HEK293T (cell line): Measurements from ENCODE around the gene DHRS3.

Source experiments
- CTCF ChIA-PET: fragments of 350-600 bp; formaldehyde crosslinking; extraction: SDS; loops from one replicate; lab custom pipeline; 2021; ENCODE audit warnings: antibody characterized with exemption, inconsistent platforms; lab: Yijun Ruan, JAX
- POLR2A ChIA-PET: fragments of 350-600 bp; formaldehyde crosslinking; extraction: SDS; loops from one replicate; lab custom pipeline; 2020; ENCODE audit warnings: antibody characterized with exemption, inconsistent platforms; lab: Yijun Ruan, JAX
- DNase-seq: peaks from one replicate; pipeline ENCODE4 v3.0.0; 2012; ENCODE audit warnings: mixed read lengths; ENCODE audit errors: extremely low spot score
- ARNT ChIP-seq: fragments of 450-650 bp; IDR thresholded peaks from 2 replicates; pipeline ENCODE4 v1.6.1; 2017; ENCODE audit warnings: mild to moderate bottlenecking
- BHLHE40 ChIP-seq: fragments of 450-650 bp; IDR thresholded peaks from 2 replicates; pipeline ENCODE4 v1.6.1; 2016; ENCODE audit warnings: mild to moderate bottlenecking, moderate library complexity, borderline replicate concordance
- CTBP1 ChIP-seq: fragments of 450-650 bp; IDR thresholded peaks from 2 replicates; pipeline ENCODE4 v1.6.1; 2016; ENCODE audit warnings: borderline replicate concordance
- ELF4 ChIP-seq: fragments of 450-650 bp; IDR thresholded peaks from 2 replicates; pipeline ENCODE4 v1.6.1; 2017; ENCODE audit warnings: antibody characterized with exemption
- FOXA1 ChIP-seq: fragments of 450-650 bp; IDR thresholded peaks from 2 replicates; pipeline ENCODE4 v1.6.1; 2016; ENCODE audit warnings: mild to moderate bottlenecking
- FOXK2 ChIP-seq: fragments of 450-650 bp; IDR thresholded peaks from 2 replicates; pipeline ENCODE4 v1.6.1; 2016; ENCODE audit warnings: mild to moderate bottlenecking
- FOXM1 ChIP-seq: fragments of 450-650 bp; IDR thresholded peaks from 2 replicates; pipeline ENCODE4 v1.6.1; 2017; ENCODE audit warnings: mild to moderate bottlenecking, borderline replicate concordance
- HDGF ChIP-seq: fragments of 450-650 bp; IDR thresholded peaks from 2 replicates; pipeline ENCODE4 v1.6.1; 2017; ENCODE audit warnings: antibody characterized with exemption, borderline replicate concordance
- L3MBTL2 ChIP-seq: fragments of 450-650 bp; conservative IDR thresholded peaks from 2 replicates; pipeline ENCODE4 v1.6.1; 2016; ENCODE audit warnings: mild to moderate bottlenecking
- LEF1 ChIP-seq: fragments of 450-650 bp; IDR thresholded peaks from 2 replicates; pipeline ENCODE4 v1.6.1; 2017; ENCODE audit warnings: mild to moderate bottlenecking, borderline replicate concordance
- NFRKB ChIP-seq: fragments of 450-650 bp; IDR thresholded peaks from 2 replicates; pipeline ENCODE4 v1.6.1; 2016; ENCODE audit warnings: mild to moderate bottlenecking, moderate library complexity
- PKNOX1 ChIP-seq: fragments of 450-650 bp; IDR thresholded peaks from 2 replicates; pipeline ENCODE4 v1.6.1; 2016
- SP1 ChIP-seq: fragments of 450-650 bp; IDR thresholded peaks from 2 replicates; pipeline ENCODE4 v1.6.1; 2017
- SUZ12 ChIP-seq: fragments of 450-650 bp; IDR thresholded peaks from 2 replicates; pipeline ENCODE4 v1.6.1; 2016; ENCODE audit warnings: mild to moderate bottlenecking
- TARDBP ChIP-seq: fragments of 450-650 bp; IDR thresholded peaks from 2 replicates; pipeline ENCODE4 v1.6.1; 2016
- ZNF384 ChIP-seq: fragments of 450-650 bp; IDR thresholded peaks from 2 replicates; pipeline ENCODE4 v1.6.1; 2016

The DHRS3 gene

DNA sequence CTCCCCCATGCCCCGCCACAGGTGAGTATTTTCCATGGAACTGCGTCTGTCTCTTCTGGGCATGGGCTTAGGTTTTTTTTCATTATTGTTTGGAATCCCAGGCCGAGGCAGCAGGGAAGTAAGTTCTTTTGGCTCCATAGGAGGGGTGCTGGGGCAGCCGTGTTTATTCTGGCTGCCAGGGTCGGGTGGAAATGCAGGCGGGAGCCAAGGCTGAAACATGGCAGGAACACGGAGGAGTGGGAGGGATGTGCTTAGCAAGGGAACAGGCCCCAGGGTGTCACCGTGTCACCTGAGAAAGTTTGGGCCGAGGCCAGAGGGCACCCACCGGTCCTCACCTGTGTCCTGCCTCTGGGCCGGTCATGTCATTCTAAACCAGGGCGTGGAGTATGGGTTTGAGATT lies 4.5 kb upstream of the DHRS3 start:
- TF ChIP-seq TARDBP = no peak
- no peak for TF ChIP-seq FOXA1
- no peak for TF ChIP-seq L3MBTL2
- no peak for TF ChIP-seq ELF4
- TF ChIP-seq HDGF = no peak
- TF ChIP-seq FOXM1 = no peak
- TF ChIP-seq CTBP1 = no peak
- no peak for TF ChIP-seq NFRKB
- no peak for TF ChIP-seq SP1
- no peak for TF ChIP-seq FOXK2
- TF ChIP-seq ZNF384 = no peak
- no peak for TF ChIP-seq ARNT
- no peak for TF ChIP-seq SUZ12
- TF ChIP-seq BHLHE40 = no peak
- no peak for TF ChIP-seq LEF1
- no peak for TF ChIP-seq PKNOX1
- no peak for DNase-seq
- ChIA-PET POLR2A (no interaction called here), CTCF (no interaction called here)

- CTCF ChIA-PET = interaction anchor here (1.0 kb wide), 1 partner anchor 213 kb away, joined by 3 read pairs; no protein-coding TSS in a partner anchor
- POLR2A ChIA-PET = no interaction called here
- DNase-seq = no peak
- TF ChIP-seq ELF4 = no peak
- no peak for TF ChIP-seq NFRKB
- no peak for TF ChIP-seq FOXK2
- no peak for TF ChIP-seq BHLHE40
- TF ChIP-seq L3MBTL2 = no peak
- no peak for TF ChIP-seq ARNT
- no peak for TF ChIP-seq ZNF384
- no peak for TF ChIP-seq SUZ12
- TF ChIP-seq LEF1 = no peak
- no peak for TF ChIP-seq HDGF
- no peak for TF ChIP-seq FOXM1
- TF ChIP-seq TARDBP = no peak
- TF ChIP-seq FOXA1 = no peak
These were observed 3.6 kb upstream of the DHRS3 start for GRCh38 chr1:12621346-12622335.

GRCh38 chr1:12620931-12621330 lies 2.9 kb upstream of the DHRS3 start:
- ChIA-PET POLR2A (no interaction called here), CTCF (interaction anchor here (1.1 kb wide), 1 partner anchor 38 kb away, joined by 3 read pairs; no protein-coding TSS in a partner anchor)
- DNase-seq = no peak
- no peak for TF ChIP-seq FOXA1
- no peak for TF ChIP-seq BHLHE40
- TF ChIP-seq L3MBTL2 = no peak
- no peak for TF ChIP-seq PKNOX1
- no peak for TF ChIP-seq FOXM1
- no peak for TF ChIP-seq TARDBP
- no peak for TF ChIP-seq FOXK2
- no peak for TF ChIP-seq ZNF384

DNA sequence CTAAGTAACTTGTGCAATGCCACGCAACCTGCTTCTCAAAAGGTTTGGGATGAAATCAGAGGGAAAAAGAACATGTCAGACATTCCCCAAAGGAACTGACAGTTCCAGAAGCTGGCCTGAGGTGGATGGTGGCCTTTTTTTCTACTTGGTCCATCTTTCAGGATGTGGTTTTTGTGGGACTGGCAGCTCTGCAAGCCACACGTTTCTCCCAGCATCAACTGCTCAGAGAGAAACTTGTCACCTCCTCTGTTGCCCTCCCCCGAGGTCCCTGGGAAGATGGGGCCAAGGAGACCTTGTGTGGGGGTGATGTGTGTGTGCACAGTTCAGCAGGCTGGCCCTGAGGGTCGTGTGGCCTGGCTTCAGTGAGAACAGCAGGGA lies 2.5 kb upstream of the DHRS3 start:
- DNase-seq = no peak
- CTCF ChIA-PET = interaction anchor here (1.1 kb wide), 1 partner anchor 38 kb away, joined by 3 read pairs; no protein-coding TSS in a partner anchor
- POLR2A ChIA-PET = no interaction called here
- TF ChIP-seq HDGF (no peak), CTBP1 (no peak), SUZ12 (no peak), ELF4 (no peak), PKNOX1 (no peak), TARDBP (no peak), FOXK2 (no peak), NFRKB (no peak), FOXA1 (no peak), SP1 (no peak), FOXM1 (no peak), ARNT (no peak), LEF1 (no peak), BHLHE40 (no peak)

- ChIA-PET CTCF (interaction anchor here (1.1 to 1.4 kb wide), 3 partner anchors 39 to 344 kb away, joined by 3 to 5 read pairs (median 4); no protein-coding TSS in a partner anchor), POLR2A (interaction anchor here (1.2 to 5.1 kb wide), 4 partner anchors 16 to 142 kb away, joined by 3 to 32 read pairs (median 15); no protein-coding TSS in a partner anchor)
- DNase-seq = peak; percentile 84
- TF ChIP-seq LEF1 (no peak), TARDBP (no peak), CTBP1 (no peak), NFRKB (no peak), ZNF384 (no peak), PKNOX1 (peak; percentile 89), HDGF (no peak)
These were observed 1.9 kb upstream of the DHRS3 start for GRCh38 chr1:12619792-12620487.
